Ramos (cell line): Measurements from ENCODE around the gene TRAF2.

Experiments used
- in situ Hi-C: fragments of 300-500 bp; cut with MboI; formaldehyde crosslinking; loops from one replicate; pipeline ENCODE4 v1.14.3; 2022; ENCODE audit warnings: low sequenced_read_pairs; ENCODE audit not compliant: unreplicated experiment

TRAF2 gene

GRCh38 chr9:136907011-136907914 is 20.9 kb downstream of the TRAF2 start:
- in situ Hi-C loops, result no loop called here

- in situ Hi-C loops, result no loop called here
Observed at GRCh38 chr9:136910197-136910900, 24.0 kb downstream of the TRAF2 start.

- in situ Hi-C loops, result no loop called here
Observed at GRCh38 chr9:136910901-136911245, 24.6 kb downstream of the TRAF2 start.

GRCh38 chr9:136913701-136914438 is 27.6 kb downstream of the TRAF2 start:
- in situ Hi-C loops, result no loop called here

GRCh38 chr9:136915632-136916329 is 29.5 kb downstream of the TRAF2 start:
- in situ Hi-C loops, result no loop called here

GRCh38 chr9:136916330-136917184 is 30.2 kb downstream of the TRAF2 start:
- in situ Hi-C loops, result no loop called here

- in situ Hi-C loops, result no loop called here
Observed at GRCh38 chr9:136917902-136918301, 31.6 kb downstream of the TRAF2 start.

GRCh38 chr9:136920069-136920468 is 33.8 kb downstream of the TRAF2 start:
- in situ Hi-C loops, result no loop called here

GRCh38 chr9:136920734-136921231 is 34.5 kb downstream of the TRAF2 start:
- in situ Hi-C loops, result no loop called here

- in situ Hi-C loops, result no loop called here
Observed at GRCh38 chr9:136921307-136921706, 35.0 kb downstream of the TRAF2 start.

- in situ Hi-C loops, result no loop called here
Observed at GRCh38 chr9:136921718-136922117, 35.4 kb downstream of the TRAF2 start.

GRCh38 chr9:136922540-136922939 is 36.2 kb downstream of the TRAF2 start:
- in situ Hi-C loops, result no loop called here

- in situ Hi-C loops, result no loop called here
Observed at GRCh38 chr9:136923881-136924280, 37.6 kb downstream of the TRAF2 start.

- in situ Hi-C loops, result no loop called here
Observed at GRCh38 chr9:136925414-136926153, 39.3 kb downstream of the TRAF2 start.

- in situ Hi-C loops, result no loop called here
Observed at GRCh38 chr9:136926154-136926704, 39.9 kb downstream of the TRAF2 start.

GRCh38 chr9:136926749-136927148 is 40.4 kb downstream of the TRAF2 start:
- in situ Hi-C loops, result no loop called here

GRCh38 chr9:136927343-136928271 is 41.3 kb downstream of the TRAF2 start:
- in situ Hi-C loops, result no loop called here
